Type B pancreatic cell (in vitro differentiated cells): Measurements from ENCODE around the gene MRPL17. TPM values are rescaled to one million over a fixed set of nuclear protein-coding genes. Genes with fewer than 3 reads are reported as not detected.

Experiments used
- DNase-seq: peaks from one replicate; pipeline ENCODE4 v3.0.0; 2021; ENCODE audit warnings: mixed read lengths; ENCODE audit not compliant: unreplicated experiment; ENCODE audit errors: extremely low spot score
- H3K27ac Mint-ChIP-seq: 2 replicates; pipeline ENCODE4 v1.8.0; 2021; ENCODE audit warnings: mild to moderate bottlenecking, mixed read lengths
- H3K27me3 Mint-ChIP-seq: 2 replicates; pipeline ENCODE4 v1.8.0; 2021; ENCODE audit warnings: mixed read lengths
- H3K36me3 Mint-ChIP-seq: 2 replicates; pipeline ENCODE4 v1.8.0; 2021; ENCODE audit warnings: mixed read lengths
- H3K4me1 Mint-ChIP-seq: one replicate; pipeline ENCODE4 v1.8.0; 2021; ENCODE audit warnings: mixed read lengths; ENCODE audit not compliant: unreplicated experiment
- H3K4me3 Mint-ChIP-seq: 2 replicates; pipeline ENCODE4 v1.8.0; 2021; ENCODE audit warnings: mild to moderate bottlenecking, mixed read lengths
- H3K9me3 Mint-ChIP-seq: 2 replicates; pipeline ENCODE4 v1.8.0; 2021; ENCODE audit warnings: mixed read lengths
- total RNA-seq: library from RNA; stranded (reverse); gene quantifications from 2 replicates; pipeline ENCODE4 v1.2.1, GENCODE V29; 2021; ENCODE audit warnings: low replicate concordance
- TF ChIP-seq, protein P1 (sequence below): fragments of 200-600 bp; sonication (generic); conservative IDR thresholded peaks from 2 replicates; pipeline ENCODE4 v1.5.0; 2021; ENCODE audit warnings: antibody characterized with exemption, mild to moderate bottlenecking

The MRPL17 gene
- total RNA-seq, 1 donor from 2014 or later: 46.6 TPM

DNA sequence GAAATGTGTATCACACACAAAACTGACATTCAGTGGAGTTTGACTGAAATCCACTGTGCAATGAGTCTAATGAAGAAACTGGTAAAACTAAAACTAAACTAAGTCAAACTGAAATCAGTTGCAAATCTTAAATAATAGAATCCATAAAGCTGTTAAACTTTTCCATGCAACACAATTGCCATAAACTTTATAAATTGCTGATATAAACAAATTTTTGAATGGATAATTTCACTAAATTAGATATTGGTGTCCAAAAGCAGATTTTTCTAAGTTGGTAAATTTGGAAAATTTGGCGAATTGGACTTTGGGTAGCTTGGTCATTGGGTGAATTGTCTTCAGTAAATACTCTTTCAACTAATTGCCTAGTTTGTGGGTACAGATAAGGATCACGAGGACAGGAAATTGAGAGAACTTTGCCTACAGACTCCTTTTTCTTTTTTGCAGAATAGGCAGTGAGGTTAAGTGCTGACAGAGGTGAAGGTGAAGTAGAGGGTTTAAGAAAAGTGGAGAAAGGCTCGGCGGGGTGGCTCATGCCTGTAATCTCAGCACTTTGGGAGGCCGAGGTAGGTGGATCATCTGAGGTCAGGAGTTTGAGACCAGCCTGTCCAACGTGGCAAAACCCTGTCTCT is 12.8 kb downstream of the MRPL17 start:
- TF ChIP-seq, protein P1, sequence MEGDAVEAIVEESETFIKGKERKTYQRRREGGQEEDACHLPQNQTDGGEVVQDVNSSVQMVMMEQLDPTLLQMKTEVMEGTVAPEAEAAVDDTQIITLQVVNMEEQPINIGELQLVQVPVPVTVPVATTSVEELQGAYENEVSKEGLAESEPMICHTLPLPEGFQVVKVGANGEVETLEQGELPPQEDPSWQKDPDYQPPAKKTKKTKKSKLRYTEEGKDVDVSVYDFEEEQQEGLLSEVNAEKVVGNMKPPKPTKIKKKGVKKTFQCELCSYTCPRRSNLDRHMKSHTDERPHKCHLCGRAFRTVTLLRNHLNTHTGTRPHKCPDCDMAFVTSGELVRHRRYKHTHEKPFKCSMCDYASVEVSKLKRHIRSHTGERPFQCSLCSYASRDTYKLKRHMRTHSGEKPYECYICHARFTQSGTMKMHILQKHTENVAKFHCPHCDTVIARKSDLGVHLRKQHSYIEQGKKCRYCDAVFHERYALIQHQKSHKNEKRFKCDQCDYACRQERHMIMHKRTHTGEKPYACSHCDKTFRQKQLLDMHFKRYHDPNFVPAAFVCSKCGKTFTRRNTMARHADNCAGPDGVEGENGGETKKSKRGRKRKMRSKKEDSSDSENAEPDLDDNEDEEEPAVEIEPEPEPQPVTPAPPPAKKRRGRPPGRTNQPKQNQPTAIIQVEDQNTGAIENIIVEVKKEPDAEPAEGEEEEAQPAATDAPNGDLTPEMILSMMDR: no peak
- no peaks in the 10 kb centered on the region for H3K36me3 Mint-ChIP-seq
- H3K27me3 Mint-ChIP-seq: peaks cover 12% of the 10 kb centered on the region
- no peak for DNase-seq
- no peak overlapping the region for H3K27ac Mint-ChIP-seq
- no peaks in the 10 kb centered on the region for H3K9me3 Mint-ChIP-seq
- no peaks in the 10 kb centered on the region for H3K4me1 Mint-ChIP-seq
- H3K4me3 Mint-ChIP-seq: no peak overlapping the region

DNA sequence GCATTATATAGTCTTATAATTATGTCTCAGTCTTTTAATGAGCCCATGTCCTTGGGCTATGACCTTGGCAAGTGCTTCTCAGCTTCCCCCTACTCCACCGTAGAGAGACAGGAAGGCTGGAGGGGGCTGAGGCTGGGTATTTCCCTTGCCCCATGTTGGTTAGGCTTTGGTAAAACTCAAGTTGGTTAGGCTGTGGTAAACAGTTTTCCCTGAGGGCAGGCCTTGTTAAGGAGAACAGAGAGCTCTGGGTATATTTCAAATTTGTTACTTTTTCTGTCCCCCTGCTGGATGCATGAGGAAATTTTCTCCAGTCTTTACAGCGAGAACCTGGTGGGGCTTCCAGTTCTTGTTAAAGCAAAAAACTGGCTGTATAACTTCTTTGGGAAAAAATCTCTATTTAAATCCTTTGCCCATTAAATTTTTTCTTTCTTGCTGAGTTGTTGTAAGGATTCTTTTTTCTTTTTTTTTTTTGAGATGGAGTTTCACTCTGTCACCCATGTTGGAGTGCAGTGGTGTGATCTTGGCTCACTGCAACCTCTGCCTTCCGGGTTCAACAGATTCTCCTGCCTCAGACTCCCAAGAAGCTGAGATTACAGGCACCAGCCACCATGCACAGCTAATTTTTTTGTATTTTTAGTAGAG is 15.3 kb downstream of the MRPL17 start:
- Mint-ChIP-seq H3K27me3 (peaks cover 26% of the 10 kb centered on the region), H3K9me3 (no peaks in the 10 kb centered on the region), H3K27ac (no peak overlapping the region), H3K36me3 (peaks cover 4% of the 10 kb centered on the region), H3K4me1 (peaks cover 4% of the 10 kb centered on the region), H3K4me3 (no peak overlapping the region)
- TF ChIP-seq, protein P1: peak; percentile 77
- DNase-seq: no peak

DNA sequence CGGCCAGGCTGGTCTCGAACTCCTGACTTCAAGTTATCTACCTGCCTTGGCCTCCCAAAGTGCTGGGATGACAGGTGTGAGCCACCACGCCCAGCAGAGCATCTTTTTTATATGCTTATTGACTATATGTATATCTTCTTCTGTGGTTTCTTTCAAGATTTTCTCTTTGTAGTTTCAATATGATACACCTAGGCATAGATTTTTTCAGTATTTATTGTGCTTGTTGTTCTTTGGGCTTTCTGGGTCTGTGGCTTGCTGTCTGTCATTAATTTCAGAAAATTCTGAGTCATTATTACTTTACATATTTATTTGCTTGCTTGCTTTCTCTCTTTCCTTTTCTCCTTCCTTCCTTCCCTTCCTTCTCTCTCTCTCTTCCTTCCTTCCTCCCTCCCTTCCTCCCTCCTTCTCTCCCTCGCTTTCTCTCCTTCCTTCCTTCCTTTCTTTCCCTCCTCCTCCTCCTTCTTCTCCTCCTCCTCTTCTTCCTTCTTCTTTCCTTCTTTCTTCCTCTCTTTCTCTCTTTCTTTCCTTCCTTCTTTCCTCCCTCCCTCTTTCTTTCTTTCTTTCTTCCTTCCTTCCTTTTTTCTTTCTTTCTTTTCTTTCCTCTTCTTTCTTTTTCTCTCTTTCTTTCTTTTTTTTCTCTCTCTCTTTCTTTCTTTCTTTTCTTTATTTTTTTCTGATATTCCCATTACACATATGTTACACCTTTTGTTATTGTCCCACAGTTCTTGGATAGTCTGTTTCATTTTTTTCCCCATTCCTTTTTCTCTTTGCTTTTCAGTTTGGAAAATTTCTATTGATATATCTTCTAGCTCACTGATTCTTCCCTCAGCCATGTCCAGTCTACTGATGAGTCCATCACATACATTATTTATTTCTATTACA is 16.6 kb downstream of the MRPL17 start:
- Mint-ChIP-seq H3K4me3 (no peak overlapping the region), H3K9me3 (no peaks in the 10 kb centered on the region), H3K27ac (no peak overlapping the region), H3K36me3 (peaks cover 4% of the 10 kb centered on the region), H3K27me3 (peaks cover 32% of the 10 kb centered on the region), H3K4me1 (peaks cover 4% of the 10 kb centered on the region)
- DNase-seq: no peak
- TF ChIP-seq, protein P1: no peak

DNA sequence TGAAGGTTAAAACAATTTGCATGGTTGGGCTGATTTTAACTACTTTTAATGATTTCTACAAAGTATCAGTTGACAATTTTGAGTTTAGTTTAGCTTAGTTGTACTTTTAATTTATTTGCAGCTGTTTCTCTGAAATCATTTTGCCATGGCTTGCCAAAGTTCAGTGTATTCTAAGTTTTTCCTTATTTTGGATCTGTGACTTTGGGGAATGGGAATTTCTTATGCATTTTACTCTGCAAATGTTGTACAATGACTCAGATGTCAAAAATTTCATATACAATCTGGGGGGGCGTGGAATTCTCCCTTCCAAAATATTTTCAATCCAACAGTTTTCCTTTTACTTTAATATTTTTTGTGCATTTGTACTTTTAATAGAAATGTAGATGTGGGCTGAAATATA is 18.6 kb downstream of the MRPL17 start:
- H3K27me3 Mint-ChIP-seq: peaks cover 26% of the 10 kb centered on the region
- H3K9me3 Mint-ChIP-seq: no peaks in the 10 kb centered on the region
- TF ChIP-seq, protein P1: no peak

DNA sequence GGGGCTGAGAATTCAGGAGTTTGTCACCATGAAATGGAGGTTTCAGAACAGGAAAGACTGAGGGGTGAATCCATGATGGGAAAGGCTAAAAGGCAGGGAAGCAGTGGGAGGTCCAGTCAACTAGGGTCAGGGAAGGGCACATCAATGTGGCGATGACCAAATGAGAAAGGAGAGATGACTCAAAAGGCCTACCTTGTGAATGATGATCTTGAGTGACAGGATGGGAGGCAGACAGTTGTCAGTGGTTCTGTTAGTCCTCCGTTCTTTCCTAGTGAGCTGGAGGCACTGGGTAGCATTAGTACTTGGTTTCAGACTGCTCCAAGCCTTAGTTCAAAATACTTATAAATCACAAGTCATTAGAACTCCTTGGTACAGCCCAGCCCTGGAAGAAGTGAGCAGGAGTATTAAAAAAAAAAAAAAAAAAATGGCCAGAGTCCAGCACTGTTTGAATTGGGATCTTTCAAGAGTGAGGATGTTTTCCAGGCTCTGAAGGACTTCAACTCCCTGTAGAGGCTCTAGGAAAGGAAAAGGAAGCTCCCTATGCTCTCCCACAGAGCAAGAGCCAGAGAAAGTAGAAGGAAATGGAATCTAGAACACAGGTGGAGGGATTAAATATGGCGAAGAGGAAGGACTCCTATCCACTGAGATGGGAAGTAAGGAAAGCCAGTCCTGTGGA is 19.2 kb downstream of the MRPL17 start:
- DNase-seq: no peak
- no peak overlapping the region for H3K4me3 Mint-ChIP-seq
- no peaks in the 10 kb centered on the region for H3K9me3 Mint-ChIP-seq
- peaks cover 4% of the 10 kb centered on the region for H3K36me3 Mint-ChIP-seq
- peaks cover 26% of the 10 kb centered on the region for H3K27me3 Mint-ChIP-seq
- TF ChIP-seq, protein P1: no peak
- no peak overlapping the region for H3K27ac Mint-ChIP-seq
- H3K4me1 Mint-ChIP-seq: peaks cover 4% of the 10 kb centered on the region

More for the DNA sequence above, 18.6 kb downstream of the MRPL17 start:
- H3K4me3 Mint-ChIP-seq: no peak overlapping the region
- peaks cover 4% of the 10 kb centered on the region for H3K4me1 Mint-ChIP-seq
- H3K27ac Mint-ChIP-seq: no peak overlapping the region
- peaks cover 4% of the 10 kb centered on the region for H3K36me3 Mint-ChIP-seq
- DNase-seq: no peak
